ENCODE measurements around the gene SFTPD.
"Not testable (repeated sequence)": the region's sequence is repeated elsewhere in the genome, so short reads cannot be mapped to it uniquely, and the experiment has no call there.

Gene SFTPD

GRCh38 chr10:79948976-79949722 is at the start of gene SFTPD:
TSS of gene SFTPD (minus strand) at chr10:79949105. CDS start at chr10:79946659, 2,446 bp downstream.
- no peak for DNase-seq

- no peak for DNase-seq
Measured at GRCh38 chr10:79995979-79996634, 47.2 kb upstream of the SFTPD start.

GRCh38 chr10:79994556-79994955 is 45.7 kb upstream of the SFTPD start:
- no peak for DNase-seq

DNA sequence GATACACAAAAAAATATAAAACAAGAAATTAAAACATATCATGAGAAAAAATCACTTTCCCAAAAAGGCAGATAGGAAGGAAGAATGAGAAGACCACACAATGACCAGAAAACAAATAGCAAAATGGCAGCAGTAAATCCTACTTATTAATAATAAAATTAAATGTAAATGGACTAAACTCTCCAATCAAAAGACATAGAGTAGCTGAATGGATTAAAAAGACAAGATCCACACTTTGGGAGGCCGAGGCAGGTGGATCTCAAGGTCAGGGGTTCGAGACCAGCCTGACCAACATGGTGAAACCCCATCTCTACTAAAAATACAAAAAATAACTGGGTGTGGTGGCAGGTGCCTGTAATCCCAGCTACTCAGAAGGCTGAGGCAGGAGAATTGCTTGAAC is 39.3 kb upstream of the SFTPD start:
- DNase-seq, result not testable (repeated sequence)

DNA sequence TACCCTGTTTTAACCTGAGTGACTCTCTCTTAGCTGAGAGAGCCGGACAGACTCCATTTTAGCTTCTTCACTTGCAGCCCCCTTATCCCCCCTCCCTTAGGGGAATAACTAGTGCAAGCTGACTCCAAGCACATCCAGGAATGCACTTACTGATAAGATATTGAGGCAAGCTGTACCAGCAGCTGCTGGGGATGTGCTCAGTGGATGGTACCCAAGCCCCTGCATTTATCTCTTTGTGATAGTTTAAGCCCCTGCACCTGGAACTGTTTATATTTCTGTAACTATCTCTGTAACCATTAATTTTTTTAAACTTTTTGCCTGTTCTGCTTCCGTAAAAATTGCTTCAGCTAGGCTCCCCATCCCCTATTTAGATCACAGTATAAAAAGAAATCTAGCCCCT is 37.8 kb upstream of the SFTPD start:
- not testable (repeated sequence) for DNase-seq

DNA sequence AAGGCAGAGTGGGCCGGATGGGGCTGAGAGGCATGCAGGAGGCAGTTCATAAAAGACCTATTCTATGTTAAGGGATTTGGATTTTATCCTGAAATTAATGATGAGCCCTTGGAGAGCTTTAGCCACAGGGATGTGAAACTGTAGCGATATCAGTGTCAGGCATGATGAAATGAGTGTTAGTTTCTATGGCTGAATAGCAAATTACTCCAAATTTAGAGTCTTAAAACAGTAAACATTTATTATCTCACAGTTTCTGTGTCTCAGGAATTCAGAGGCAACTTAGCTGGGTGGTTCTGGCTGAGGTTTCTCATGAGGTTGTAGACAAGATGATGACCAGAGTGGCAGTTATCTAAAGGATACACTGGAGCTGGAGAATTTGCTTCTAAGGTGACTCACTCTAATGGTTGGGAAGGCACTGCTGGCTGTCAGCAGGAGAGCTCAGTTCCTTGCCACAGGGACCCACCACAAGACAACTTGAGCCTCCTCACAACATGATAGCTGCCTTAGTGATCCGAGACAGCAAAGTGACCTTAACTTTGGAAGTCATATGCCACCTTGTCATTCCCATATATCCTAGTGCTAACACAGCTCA is 36.7 kb upstream of the SFTPD start:
- no peak for DNase-seq

- no peak for DNase-seq
Measured at GRCh38 chr10:79984851-79985250, 35.9 kb upstream of the SFTPD start.

GRCh38 chr10:79983286-79983909 is 34.5 kb upstream of the SFTPD start:
- no peak for DNase-seq

DNA sequence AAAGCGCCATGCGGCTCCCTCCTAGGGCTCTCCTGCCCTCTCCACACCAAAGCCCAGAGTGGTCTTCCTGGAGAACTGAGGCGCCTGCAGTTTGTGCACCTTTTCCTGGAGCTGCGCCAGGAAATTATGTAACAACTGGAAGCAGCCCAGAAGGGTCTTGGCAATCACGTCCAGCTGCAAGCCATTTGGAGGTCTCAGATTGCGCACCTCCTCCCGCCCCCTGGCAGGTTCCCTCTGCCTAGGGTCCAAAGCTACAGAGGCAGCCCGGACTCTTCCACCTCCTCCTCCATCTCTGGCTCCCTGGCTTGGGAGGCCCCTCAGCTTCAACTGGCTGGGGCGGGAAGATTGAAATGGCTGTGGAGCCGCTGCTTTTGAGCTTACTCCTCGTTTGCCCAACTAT is 34.0 kb upstream of the SFTPD start:
- peak in 1 of 56 donors; percentile 12 for DNase-seq

DNA sequence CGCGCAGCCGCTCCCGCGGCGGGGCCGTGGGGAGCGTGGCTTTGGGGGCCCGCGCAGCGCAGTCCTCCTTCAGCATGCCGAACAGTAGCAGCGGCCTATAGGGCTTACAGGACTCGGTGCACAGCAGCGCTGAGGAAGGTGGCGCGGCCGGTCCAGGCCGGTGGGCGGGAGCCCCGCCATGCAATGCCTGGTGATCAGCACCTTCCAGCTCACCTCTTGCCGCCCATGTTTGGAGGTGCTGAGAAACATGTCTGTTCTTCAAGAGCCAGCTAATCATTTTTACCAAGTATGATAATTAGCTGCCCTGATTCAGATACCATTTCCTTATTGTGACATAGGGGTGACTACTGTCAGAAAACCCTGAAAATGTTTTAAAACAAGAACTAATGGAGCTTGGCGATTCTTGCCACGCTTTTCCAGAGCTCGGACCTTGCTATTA is 33.5 kb upstream of the SFTPD start:
- DNase-seq, result peak in 4 of 56 donors; percentile 47 to 66 (median 60)

DNA sequence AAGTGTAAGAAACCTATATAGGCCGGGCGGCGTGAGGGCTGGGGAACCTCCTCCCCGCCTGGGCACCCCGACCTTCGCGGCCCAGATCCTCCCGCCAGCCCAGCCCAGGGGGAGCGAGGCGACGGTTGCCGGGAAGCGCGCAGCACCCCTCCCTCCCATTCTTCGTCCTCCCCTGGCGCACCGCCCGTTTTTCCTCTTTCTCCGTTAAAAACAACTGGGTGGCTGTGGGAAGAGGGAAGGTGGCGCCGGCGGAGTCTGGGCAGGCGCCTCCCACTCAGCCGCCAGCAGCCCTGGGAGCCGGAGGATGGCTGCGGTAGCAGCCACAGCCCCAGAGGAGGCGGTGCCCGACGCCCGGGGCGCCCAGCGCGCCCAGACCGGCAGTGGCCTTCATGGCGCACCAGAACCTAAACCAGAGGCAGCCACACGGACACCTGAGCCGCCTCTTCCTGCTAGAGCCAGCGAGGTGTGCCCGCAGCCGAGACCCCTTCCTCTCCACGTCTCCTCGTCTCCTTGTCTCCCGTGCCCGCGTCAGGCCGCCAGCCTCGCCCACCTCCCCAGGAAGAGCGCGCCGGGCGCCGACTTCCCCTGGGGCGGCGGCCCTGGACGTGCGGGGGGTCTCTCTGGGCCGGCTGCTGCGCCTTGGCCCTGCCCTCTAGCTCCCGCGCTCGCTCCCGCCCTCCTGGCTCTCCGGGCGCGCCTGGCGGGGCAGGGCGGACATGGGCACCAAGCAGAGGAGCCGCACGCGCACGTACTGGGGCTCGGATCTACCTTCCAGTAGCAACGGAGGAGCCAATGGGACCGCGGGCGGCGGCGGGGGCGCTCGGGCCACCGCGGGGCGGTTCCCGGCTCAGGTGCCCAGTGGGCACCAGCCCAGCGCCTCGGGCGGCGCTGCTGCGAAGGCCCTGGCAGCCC is 32.8 kb upstream of the SFTPD start:
- peak in 41 of 56 donors; percentile 3 to 79 (median 54) for DNase-seq

- DNase-seq, result no peak
Measured at GRCh38 chr10:79980711-79981110, 31.8 kb upstream of the SFTPD start.

- DNase-seq, result no peak
Measured at GRCh38 chr10:79979976-79980687, 31.2 kb upstream of the SFTPD start.

DNA sequence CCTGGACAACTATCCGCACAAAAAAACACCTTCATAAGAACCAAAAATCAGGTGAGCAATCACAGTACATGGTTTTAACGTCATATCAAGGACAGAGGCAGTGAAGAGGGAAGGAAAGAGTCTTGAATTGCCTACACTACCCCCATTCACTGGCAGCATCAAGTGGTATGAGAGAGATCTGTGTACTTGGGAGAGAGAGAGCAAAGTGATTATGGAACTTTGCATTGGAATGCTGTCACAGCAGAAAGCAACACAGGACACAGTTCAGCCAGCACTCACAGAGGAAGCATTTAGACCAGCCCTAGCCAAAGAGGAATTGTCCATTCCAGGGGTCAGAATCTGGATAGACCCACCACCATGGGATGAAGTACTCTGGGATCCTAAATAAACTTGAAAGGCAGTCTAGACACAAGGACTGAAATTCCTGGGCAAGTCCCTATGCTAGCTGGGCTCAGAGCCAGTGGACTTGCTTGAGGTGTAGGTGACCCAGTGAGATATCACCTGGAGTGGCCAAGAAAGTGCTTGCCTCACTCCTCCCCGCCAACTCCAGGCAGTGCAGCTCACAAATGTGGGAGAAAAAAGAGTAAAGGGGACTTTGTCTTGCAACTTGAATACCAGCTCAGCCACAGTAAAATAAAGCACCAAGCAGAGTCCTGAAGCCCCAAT is 30.5 kb upstream of the SFTPD start:
- no peak for DNase-seq

GRCh38 chr10:79976999-79977398 is 28.1 kb upstream of the SFTPD start:
- DNase-seq, result no peak

- no peak for DNase-seq
Measured at GRCh38 chr10:79970062-79970461, 21.2 kb upstream of the SFTPD start.

GRCh38 chr10:79947787-79948424 is 999 bp downstream of the SFTPD start:
- no peak for DNase-seq

DNA sequence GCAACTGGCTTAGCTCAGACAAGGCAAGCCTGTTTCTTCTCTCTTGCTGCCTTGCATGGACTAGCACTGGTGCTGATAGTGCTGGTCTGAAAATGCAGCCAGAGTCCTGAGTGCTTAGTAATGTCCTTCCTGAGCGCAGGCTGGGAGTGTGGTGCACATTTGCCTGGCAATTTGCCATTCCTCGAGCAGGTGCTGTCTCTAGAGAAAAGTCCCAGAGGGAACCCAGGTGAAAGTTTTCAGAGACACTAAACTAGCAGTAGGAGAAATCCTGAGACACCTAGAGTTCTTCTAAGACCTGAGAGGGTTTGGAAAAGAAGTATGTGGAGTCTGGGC is 1.9 kb downstream of the SFTPD start:
- no peak for DNase-seq
